Stimulated activated memory B cell treated with anti-CD40 and anti-IgM and Interleukin-4, amounts not matched to agents 10 μg/mL and 1 μg/mL and 100 μg/mL, for 72 hours (primary cell): ENCODE results near the gene MKLN1.

Experiments
- ATAC-seq: fragments of 150-1000 bp; cut with Tn5 transposase; 2 replicates; pipeline ENCODE4 v1.10.0; 2021
- H3K27ac Mint-ChIP-seq: one replicate; pipeline ENCODE4 v1.8.0; 2022; ENCODE audit warnings: mild to moderate bottlenecking, mixed read lengths
- H3K27me3 Mint-ChIP-seq: one replicate; pipeline ENCODE4 v1.8.0; 2022; ENCODE audit warnings: mixed read lengths
- H3K36me3 Mint-ChIP-seq: one replicate; pipeline ENCODE4 v1.8.0; 2022; ENCODE audit warnings: mixed read lengths
- H3K4me1 Mint-ChIP-seq: one replicate; pipeline ENCODE4 v1.8.0; 2022; ENCODE audit warnings: mixed read lengths
- H3K4me3 Mint-ChIP-seq: one replicate; pipeline ENCODE4 v1.8.0; 2022; ENCODE audit warnings: mild to moderate bottlenecking, moderate library complexity, mixed read lengths
- H3K9me3 Mint-ChIP-seq: one replicate; pipeline ENCODE4 v1.8.0; 2022; ENCODE audit warnings: mixed read lengths

MKLN1 gene

GRCh38 chr7:131480384-131481315 is 153.0 kb downstream of the MKLN1 start:
- Mint-ChIP-seq H3K27ac (peak overlapping the region; percentile 31), H3K27me3 (no peaks in the 10 kb centered on the region), H3K4me3 (no peak overlapping the region), H3K4me1 (peaks cover 23% of the 10 kb centered on the region), H3K9me3 (no peaks in the 10 kb centered on the region), H3K36me3 (peaks cover 35% of the 10 kb centered on the region)
- ATAC-seq: no peak

- no peaks in the 10 kb centered on the region for H3K27me3 Mint-ChIP-seq
- H3K9me3 Mint-ChIP-seq: no peaks in the 10 kb centered on the region
- H3K27ac Mint-ChIP-seq: no peak overlapping the region
- H3K36me3 Mint-ChIP-seq: peaks cover 29% of the 10 kb centered on the region
- peaks cover 23% of the 10 kb centered on the region for H3K4me1 Mint-ChIP-seq
- H3K4me3 Mint-ChIP-seq: no peak overlapping the region
- ATAC-seq: peak; percentile 61
Measured at GRCh38 chr7:131482800-131483199, 155.1 kb downstream of the MKLN1 start.

GRCh38 chr7:131483586-131483985 is 155.9 kb downstream of the MKLN1 start:
- Mint-ChIP-seq H3K4me1 (peaks cover 23% of the 10 kb centered on the region), H3K27me3 (no peaks in the 10 kb centered on the region), H3K9me3 (no peaks in the 10 kb centered on the region), H3K36me3 (peaks cover 29% of the 10 kb centered on the region), H3K27ac (peak overlapping the region; percentile 40), H3K4me3 (no peak overlapping the region)
- no peak for ATAC-seq

- Mint-ChIP-seq H3K9me3 (no peaks in the 10 kb centered on the region), H3K27ac (no peak overlapping the region), H3K36me3 (peaks cover 29% of the 10 kb centered on the region), H3K4me1 (peaks cover 16% of the 10 kb centered on the region), H3K4me3 (no peak overlapping the region), H3K27me3 (no peaks in the 10 kb centered on the region)
- ATAC-seq: no peak
Measured at GRCh38 chr7:131486346-131486745, 158.7 kb downstream of the MKLN1 start.

- Mint-ChIP-seq H3K27me3 (no peaks in the 10 kb centered on the region), H3K27ac (no peak overlapping the region), H3K4me1 (peaks cover 13% of the 10 kb centered on the region), H3K4me3 (no peak overlapping the region), H3K36me3 (peaks cover 29% of the 10 kb centered on the region), H3K9me3 (no peaks in the 10 kb centered on the region)
- ATAC-seq: no peak
Measured at GRCh38 chr7:131487217-131487616, 159.5 kb downstream of the MKLN1 start.

GRCh38 chr7:131488361-131488760 is 160.7 kb downstream of the MKLN1 start:
- H3K36me3 Mint-ChIP-seq: peaks cover 27% of the 10 kb centered on the region
- H3K9me3 Mint-ChIP-seq: no peaks in the 10 kb centered on the region
- no peak overlapping the region for H3K4me3 Mint-ChIP-seq
- H3K27ac Mint-ChIP-seq: no peak overlapping the region
- peaks cover 1% of the 10 kb centered on the region for H3K4me1 Mint-ChIP-seq
- ATAC-seq: no peak
- no peaks in the 10 kb centered on the region for H3K27me3 Mint-ChIP-seq

GRCh38 chr7:131489196-131489595 is 161.5 kb downstream of the MKLN1 start:
- H3K27ac Mint-ChIP-seq: no peak overlapping the region
- no peak overlapping the region for H3K4me3 Mint-ChIP-seq
- no peak for ATAC-seq
- no peaks in the 10 kb centered on the region for H3K9me3 Mint-ChIP-seq
- peaks cover 24% of the 10 kb centered on the region for H3K36me3 Mint-ChIP-seq
- H3K4me1 Mint-ChIP-seq: no peaks in the 10 kb centered on the region
- H3K27me3 Mint-ChIP-seq: no peaks in the 10 kb centered on the region

GRCh38 chr7:131489881-131490280 is 162.2 kb downstream of the MKLN1 start:
- H3K36me3 Mint-ChIP-seq: peaks cover 19% of the 10 kb centered on the region
- no peak for ATAC-seq
- no peak overlapping the region for H3K27ac Mint-ChIP-seq
- no peaks in the 10 kb centered on the region for H3K4me1 Mint-ChIP-seq
- H3K9me3 Mint-ChIP-seq: no peaks in the 10 kb centered on the region
- H3K4me3 Mint-ChIP-seq: no peak overlapping the region
- H3K27me3 Mint-ChIP-seq: no peaks in the 10 kb centered on the region

GRCh38 chr7:131493081-131493480 is 165.4 kb downstream of the MKLN1 start:
- Mint-ChIP-seq H3K4me3 (no peak overlapping the region), H3K27me3 (no peaks in the 10 kb centered on the region), H3K4me1 (no peaks in the 10 kb centered on the region), H3K36me3 (peaks cover 6% of the 10 kb centered on the region), H3K27ac (no peak overlapping the region), H3K9me3 (no peaks in the 10 kb centered on the region)
- no peak for ATAC-seq

GRCh38 chr7:131493581-131493980 is 165.9 kb downstream of the MKLN1 start:
- Mint-ChIP-seq H3K9me3 (no peaks in the 10 kb centered on the region), H3K27ac (no peak overlapping the region), H3K4me3 (no peak overlapping the region), H3K4me1 (no peaks in the 10 kb centered on the region), H3K27me3 (no peaks in the 10 kb centered on the region), H3K36me3 (peaks cover 6% of the 10 kb centered on the region)
- no peak for ATAC-seq

- no peaks in the 10 kb centered on the region for H3K9me3 Mint-ChIP-seq
- no peak for ATAC-seq
- no peaks in the 10 kb centered on the region for H3K4me1 Mint-ChIP-seq
- H3K4me3 Mint-ChIP-seq: no peak overlapping the region
- H3K27ac Mint-ChIP-seq: no peak overlapping the region
- no peaks in the 10 kb centered on the region for H3K27me3 Mint-ChIP-seq
- H3K36me3 Mint-ChIP-seq: peaks cover 6% of the 10 kb centered on the region
Measured at GRCh38 chr7:131494182-131494581, 166.5 kb downstream of the MKLN1 start.

- Mint-ChIP-seq H3K36me3 (no peaks in the 10 kb centered on the region), H3K27ac (no peak overlapping the region), H3K4me1 (no peaks in the 10 kb centered on the region), H3K27me3 (no peaks in the 10 kb centered on the region), H3K9me3 (no peaks in the 10 kb centered on the region), H3K4me3 (no peak overlapping the region)
- ATAC-seq: no peak
Measured at GRCh38 chr7:131495669-131496498, 168.2 kb downstream of the MKLN1 start.

- H3K27me3 Mint-ChIP-seq: no peaks in the 10 kb centered on the region
- no peak overlapping the region for H3K27ac Mint-ChIP-seq
- H3K36me3 Mint-ChIP-seq: no peaks in the 10 kb centered on the region
- no peaks in the 10 kb centered on the region for H3K9me3 Mint-ChIP-seq
- H3K4me3 Mint-ChIP-seq: no peak overlapping the region
- H3K4me1 Mint-ChIP-seq: peaks cover 14% of the 10 kb centered on the region
- no peak for ATAC-seq
Measured at GRCh38 chr7:131497454-131497853, 169.8 kb downstream of the MKLN1 start.

GRCh38 chr7:131498237-131498885 is 170.7 kb downstream of the MKLN1 start:
- Mint-ChIP-seq H3K27me3 (no peaks in the 10 kb centered on the region), H3K9me3 (no peaks in the 10 kb centered on the region), H3K36me3 (no peaks in the 10 kb centered on the region), H3K27ac (no peak overlapping the region), H3K4me3 (no peak overlapping the region), H3K4me1 (peaks cover 18% of the 10 kb centered on the region)
- ATAC-seq: no peak

GRCh38 chr7:131499801-131500200 is 172.1 kb downstream of the MKLN1 start:
- H3K36me3 Mint-ChIP-seq: no peaks in the 10 kb centered on the region
- no peaks in the 10 kb centered on the region for H3K9me3 Mint-ChIP-seq
- no peak overlapping the region for H3K27ac Mint-ChIP-seq
- no peaks in the 10 kb centered on the region for H3K27me3 Mint-ChIP-seq
- H3K4me1 Mint-ChIP-seq: peaks cover 22% of the 10 kb centered on the region
- H3K4me3 Mint-ChIP-seq: no peak overlapping the region
- no peak for ATAC-seq
